Stimulated activated CD4-positive, alpha-beta T cell treated with anti-CD3 and anti-CD28 coated beads, Interleukin-1b, Interleukin-23, amount 100 ng/mL, for 24 hours (primary cell): ENCODE results near the gene FGF3.

Source experiments
- DNase-seq, 4 experiments: peaks; one replicate each; pipeline ENCODE4 v3.0.0-alpha.2; 2020; ENCODE audit warnings: low read depth in 4 of 4, low spot score in 1 of 4

The FGF3 gene

DNA sequence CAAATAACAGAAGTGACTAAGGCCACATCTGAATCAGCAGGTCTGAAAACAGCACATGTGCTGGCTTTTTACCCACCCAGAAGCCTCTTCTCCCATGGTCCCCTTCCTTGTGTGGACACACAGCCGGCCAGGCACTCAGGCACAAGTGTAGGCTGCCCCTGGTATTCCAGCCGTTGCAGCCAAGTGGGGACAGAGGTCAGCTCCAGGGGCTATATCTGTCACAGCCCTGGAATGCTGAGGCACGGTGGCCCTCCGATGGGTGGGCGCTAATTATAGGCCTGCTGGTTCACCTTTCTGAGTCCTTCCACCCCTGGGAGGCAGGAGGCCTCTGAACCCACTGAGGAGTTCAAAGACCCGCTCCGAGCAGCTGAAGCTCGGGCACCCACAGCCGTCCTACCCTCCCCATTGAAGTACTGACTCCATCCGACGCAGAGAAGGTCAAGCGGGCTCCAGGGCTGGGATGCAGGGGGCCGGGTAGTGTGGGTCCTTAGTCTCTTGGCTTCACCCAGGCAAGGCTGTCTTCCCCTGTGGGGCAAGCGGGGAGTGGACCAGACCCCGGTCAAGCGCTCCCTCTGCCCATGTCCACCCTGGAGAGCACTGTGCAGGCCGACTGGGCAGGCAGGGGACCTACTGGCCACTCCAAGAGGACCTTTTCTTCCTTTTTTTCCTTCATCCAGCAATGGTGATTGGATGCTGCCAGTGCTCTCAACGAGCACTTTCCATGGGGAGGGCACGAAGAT is 14.3 kb downstream of the FGF3 start:
- no peak for DNase-seq

DNA sequence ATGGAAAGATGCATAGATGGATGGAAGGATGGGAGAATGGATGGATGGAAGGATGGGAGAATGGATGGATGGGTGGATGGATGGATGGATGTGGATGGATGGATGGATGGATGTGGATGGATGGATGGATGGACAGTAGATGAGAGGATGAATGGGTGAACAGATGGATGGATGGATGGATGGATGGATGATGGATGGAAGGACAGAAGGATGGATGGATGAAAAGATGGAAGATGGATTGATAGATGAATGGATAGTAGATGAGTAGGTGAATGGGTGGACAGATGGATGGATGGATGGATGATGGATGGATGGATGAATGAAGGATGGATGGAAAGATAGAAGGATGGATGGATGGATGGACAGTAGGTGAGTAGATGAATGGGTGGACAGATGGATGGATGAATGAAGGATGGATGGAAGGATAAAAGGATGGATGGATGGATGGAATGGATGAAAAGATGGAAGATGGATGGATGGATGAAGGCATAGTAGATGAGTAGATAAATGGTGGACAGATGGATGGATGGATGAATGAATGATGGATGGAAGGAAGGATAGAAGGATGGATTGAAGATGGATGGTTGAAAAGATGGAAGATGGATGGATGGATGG is 15.5 kb downstream of the FGF3 start:
- DNase-seq, result no peak

GRCh38 chr11:69803022-69803421 is 16.2 kb downstream of the FGF3 start:
- no peak for DNase-seq

- no peak for DNase-seq
Measured at GRCh38 chr11:69802590-69802989, 16.6 kb downstream of the FGF3 start.

GRCh38 chr11:69801513-69802335 is 17.5 kb downstream of the FGF3 start:
- peak in 1 of 4 experiments; percentile 7 for DNase-seq

DNA sequence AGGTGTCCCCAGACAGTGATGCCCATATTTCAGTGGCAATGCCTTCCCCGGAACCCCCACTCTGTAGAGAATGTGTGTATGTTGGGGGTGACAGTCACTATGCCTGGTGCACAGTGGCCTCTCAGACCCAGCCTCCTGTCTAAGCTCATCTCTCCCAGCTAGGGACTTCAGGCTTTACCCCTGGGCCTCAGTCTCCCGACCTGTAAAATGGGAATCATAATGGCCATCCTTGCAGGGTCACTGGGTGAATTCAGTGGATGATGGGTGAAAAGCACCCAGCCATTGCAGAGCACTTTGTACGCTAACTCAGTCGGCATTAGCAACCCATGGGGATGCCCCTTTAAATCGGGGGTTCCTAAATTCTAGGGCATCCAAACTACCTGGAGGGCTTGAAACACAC is 18.9 kb downstream of the FGF3 start:
- DNase-seq, result no peak

- DNase-seq, result no peak
Measured at GRCh38 chr11:69799582-69799981, 19.6 kb downstream of the FGF3 start.

DNA sequence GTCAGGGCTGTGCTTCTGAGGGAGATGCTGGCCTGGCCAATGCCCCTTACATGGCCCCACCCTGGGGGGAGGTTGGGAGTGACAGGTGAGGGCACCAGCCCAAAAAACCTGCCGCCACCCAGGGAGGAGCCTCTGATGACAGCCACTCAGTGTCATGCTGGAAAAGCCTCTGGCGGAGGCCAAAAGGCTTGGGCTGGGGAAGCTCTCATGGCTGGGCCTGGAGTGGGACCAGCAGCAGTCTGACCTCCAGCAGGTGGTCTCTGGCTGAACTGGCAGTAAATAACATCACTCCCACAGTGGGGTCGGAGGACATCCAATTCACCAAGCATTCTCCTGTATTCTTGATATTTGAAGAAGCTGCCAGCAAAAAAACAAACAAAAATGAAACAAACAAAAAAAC is 20.1 kb downstream of the FGF3 start:
- no peak for DNase-seq

DNA sequence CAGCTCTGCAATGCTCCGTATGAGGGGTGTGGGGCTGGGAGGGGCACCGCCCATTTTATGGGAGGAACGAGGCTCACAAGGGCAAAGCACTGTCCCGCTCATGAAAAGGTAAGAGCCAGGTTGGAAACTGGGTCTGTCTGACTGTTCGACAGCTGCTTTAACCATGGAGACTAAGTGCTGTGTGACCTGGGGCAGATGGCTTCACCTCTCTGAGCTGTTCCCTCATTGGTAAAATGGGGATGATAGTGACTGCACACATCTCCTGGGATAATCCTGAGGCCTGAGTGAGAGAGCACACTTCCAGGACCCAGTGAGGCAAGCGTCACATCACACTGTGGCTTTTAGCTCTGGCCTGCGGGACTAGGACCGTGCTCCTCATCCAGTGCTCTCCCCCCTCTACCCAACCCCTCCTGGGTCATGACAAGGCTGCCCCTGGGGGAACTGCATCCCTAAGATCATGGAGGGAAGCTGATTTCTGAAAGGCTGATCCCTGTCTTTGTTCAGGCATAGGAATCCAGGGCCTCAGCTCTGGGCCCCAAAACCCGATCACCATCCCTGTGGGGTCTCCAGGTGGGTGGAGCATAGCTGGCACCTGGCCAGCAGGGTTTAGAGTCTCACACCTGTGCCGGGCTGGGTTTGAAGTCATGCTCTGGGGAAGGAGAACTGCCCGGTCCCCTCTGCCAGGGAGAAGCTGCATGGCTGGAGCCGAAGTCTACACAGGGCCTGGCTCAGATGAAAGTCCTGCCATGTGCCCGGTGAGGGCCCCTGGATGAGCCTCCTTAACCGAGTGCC is 21.3 kb downstream of the FGF3 start:
- DNase-seq, result no peak

DNA sequence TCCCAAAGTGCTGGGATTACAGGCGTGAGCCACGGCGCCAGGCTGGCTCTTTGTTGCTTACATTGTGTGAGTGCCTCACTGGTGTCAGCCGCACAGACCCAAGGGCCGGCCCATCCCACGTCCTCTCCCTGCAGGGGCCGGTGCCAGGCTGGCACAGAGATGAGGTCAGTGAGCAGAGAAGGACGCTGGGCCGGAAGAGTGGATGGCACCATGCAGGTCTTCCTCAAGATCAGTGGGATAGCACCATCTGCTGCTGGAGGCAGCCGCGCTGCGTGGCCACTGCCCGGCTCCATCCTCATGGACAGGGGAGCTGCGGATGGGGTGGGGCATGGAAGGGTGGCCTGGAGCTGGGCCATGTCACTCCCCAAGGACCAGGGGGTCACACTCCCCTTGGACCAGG is 22.1 kb downstream of the FGF3 start:
- DNase-seq, result no peak

- no peak for DNase-seq
Measured at GRCh38 chr11:69796063-69796462, 23.2 kb downstream of the FGF3 start.

DNA sequence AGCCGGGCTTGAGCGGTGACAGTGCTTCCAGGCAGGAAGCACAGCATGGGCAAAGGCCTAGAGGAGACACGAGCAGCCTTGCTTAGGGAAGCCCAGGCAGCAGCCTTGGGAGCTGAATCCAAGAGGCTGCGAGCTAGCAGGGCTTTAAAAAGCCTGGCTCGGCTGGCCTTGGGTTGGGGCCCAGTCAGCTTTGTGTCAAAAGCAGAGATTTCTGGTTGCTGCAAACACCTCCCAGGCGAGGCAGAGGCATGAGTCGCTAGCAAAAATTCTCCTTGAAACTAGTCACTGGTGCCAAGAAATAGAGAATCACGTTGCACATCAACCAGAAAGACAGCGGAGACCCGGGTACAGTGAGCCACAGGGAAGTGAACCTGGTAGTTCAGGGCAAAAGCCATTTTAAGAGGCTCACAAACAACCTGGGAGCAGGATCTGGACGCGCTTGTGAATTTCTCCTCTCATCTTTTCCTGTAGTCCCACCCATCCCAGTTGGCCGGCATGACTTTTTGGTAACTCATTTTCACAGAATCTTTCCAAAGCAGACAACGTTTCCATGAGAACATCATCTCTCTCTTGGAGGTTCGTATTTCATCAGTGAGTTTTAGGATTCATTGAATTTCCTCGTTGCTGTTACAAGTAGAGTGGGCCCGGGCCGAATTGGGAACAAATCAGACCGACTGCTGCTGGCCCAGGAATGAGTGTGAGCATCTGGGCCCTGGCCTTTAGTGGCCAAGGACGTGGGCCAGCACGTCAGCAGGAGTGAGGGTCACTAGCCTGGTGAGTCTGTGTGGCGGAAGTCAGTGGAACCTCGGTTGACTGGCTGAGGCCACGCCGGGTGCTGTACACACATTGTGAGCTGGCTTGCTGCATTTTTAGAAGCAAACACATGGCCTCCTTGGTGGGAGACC is 27.7 kb downstream of the FGF3 start:
- no peak for DNase-seq

DNA sequence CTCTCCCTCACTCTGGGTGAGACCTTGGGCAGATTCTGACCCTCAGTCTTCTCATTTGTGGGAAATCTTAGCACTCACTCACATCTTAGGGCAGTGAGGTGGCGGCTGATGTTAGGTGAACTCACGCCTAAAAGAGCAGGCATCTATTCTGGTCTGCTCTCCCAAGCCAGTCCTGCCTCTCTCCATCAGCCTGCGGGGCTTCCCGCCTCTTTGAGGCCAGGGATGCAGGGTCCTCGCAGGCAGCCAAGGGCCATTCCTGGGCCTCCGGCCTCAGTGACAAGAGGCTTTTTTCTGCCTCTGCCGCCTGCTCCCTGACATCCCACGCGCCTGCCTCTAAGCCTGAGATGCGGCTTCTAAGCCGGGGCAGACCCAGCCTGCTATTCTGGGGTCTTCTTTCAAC is 30.3 kb downstream of the FGF3 start:
- DNase-seq, result no peak

DNA sequence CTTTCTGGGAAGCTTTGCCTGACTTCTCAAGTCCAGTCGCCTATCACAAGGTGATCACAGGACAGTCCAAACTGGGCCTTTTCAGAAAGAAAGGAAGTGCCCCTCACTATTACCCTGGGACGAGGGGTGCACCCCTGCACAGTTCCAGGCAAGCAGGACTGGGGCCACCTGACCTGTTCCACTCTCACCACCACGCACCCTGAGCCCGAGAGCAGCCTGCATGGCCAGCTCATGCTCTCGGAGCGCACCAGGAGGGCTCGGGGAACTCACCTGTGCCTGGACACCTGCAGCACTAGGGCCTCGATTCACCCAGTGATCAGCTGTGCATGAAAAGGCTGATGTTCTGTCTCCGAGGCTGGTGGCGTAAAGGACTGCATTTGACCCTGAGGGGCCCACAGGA is 31.3 kb downstream of the FGF3 start:
- DNase-seq, result no peak

- no peak for DNase-seq
Measured at GRCh38 chr11:69787457-69787856, 31.8 kb downstream of the FGF3 start.

- DNase-seq, result no peak
Measured at GRCh38 chr11:69781241-69781640, 38.0 kb downstream of the FGF3 start.

GRCh38 chr11:69778373-69778772 is 40.8 kb downstream of the FGF3 start:
- DNase-seq, result no peak

DNA sequence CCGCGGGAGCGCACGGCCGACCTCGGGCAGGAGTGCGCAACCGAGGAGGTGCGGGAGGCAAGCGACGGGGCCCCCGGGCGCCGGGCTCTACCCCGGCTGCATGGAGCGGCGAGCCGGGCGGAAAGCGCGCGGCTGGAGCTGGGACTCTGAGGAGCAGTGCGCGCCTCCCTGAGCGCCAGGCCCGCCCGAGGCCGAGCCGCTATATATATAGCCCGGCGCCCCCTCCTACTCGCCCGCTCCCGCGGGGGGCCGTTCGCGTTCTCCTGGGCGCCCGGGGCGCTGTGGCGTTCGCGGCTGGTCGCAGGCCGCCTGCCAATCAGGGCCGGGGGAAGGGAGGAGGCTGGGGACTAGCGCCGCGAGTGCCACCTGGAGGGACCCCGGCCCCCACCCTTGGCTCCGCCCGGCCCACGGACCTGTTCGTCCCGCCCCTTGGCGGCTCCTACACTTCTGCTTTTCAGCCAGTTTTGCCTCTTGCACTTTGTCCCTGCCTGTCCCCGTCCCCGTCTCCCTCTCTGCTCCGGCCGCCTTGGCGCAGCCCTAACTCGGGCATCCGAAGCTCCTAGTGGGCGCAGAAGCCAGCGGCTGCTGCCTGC is 44.0 kb downstream of the FGF3 start, which contains the start of gene FGF4:
Gene FGF4, minus strand, starts transcription at position 179 of the 593 bp plus-strand sequence. CDS start 257 bp downstream, outside the sequence.
- no peak for DNase-seq

DNA sequence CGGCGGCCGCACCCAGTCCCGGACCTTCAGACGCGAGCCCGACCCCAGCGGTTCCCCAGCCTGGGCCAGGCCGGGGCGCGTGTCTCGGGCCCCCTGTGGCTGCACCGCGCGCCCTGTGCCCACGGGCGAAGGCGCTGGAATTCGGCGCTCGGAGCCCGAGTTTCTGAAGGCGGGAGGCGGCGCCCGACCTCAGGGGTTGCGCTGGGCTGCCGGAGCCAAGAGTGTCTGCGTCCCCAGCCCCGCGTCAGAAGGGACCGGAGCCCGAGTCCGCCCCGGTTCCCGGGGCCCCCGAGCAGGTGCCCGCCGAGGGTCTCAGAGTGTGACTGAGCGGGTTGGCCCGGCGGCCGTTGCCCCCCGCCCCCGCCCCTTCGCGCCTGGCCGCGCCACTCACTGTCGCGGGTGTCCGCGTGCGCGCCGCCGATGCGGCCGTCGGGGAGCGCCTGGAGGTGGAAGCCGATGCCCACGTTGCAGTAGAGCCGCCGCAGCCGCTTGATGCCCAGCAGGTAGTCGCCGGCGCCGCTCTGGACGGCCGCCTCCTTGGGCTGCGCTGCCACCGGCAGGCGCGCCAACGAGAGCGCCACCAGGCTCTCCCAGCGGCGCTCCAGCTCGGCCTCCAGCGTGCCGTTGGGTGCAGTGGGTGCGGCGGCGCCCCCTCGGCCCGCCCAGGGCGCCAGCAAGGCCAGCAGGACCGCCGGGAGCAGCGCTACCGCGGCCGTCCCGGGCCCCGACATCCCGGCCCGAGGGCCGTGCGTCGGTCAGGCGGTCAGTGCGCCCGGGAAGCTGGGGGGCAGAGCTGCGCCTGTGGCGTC is 44.7 kb downstream of the FGF3 start:
- no peak for DNase-seq
